GM23338 (cell line): ENCODE measurements around the gene CTBP2. TPM values are rescaled to one million over a fixed set of nuclear protein-coding genes. Genes with fewer than 3 reads are reported as not detected.

Experiments
- ATAC-seq: fragments of 200-7000 bp; cut with Tn5 transposase; 3 replicates; pipeline ENCODE4 v1.9.1; 2020
- DNase-seq: peaks from one replicate; pipeline ENCODE4 v3.0.0-alpha.2; 2015; ENCODE audit warnings: low spot score
- H2AFZ ChIP-seq: fragments of 200-600 bp; sonication (generic); 2 replicates; pipeline ENCODE4 v1.8.0; 2016; ENCODE audit warnings: antibody characterized with exemption, mild to moderate bottlenecking, moderate library complexity
- H3F3A ChIP-seq: fragments of 200-600 bp; sonication (generic); replicated peaks from 2 replicates; pipeline ENCODE4 v1.8.0; 2017; ENCODE audit warnings: antibody characterized with exemption, mixed run types, low read depth
- H3K27ac ChIP-seq: fragments of 200-600 bp; sonication (generic); 2 replicates; pipeline ENCODE4 v1.6.1; 2016; ENCODE audit warnings: low read depth
- H3K27me3 ChIP-seq: fragments of 200-600 bp; sonication (generic); 2 replicates; pipeline ENCODE4 v1.8.0; 2016; ENCODE audit warnings: mild to moderate bottlenecking, mixed run types, moderate library complexity; ENCODE audit not compliant: insufficient read depth
- H3K36me3 ChIP-seq: fragments of 200-600 bp; sonication (generic); 2 replicates; pipeline ENCODE4 v1.8.0; 2016; ENCODE audit warnings: mild to moderate bottlenecking; ENCODE audit not compliant: insufficient read depth
- H3K4me1 ChIP-seq: fragments of 200-600 bp; sonication (generic); 2 replicates; pipeline ENCODE4 v1.8.0; 2016; ENCODE audit warnings: mild to moderate bottlenecking, moderate library complexity; ENCODE audit not compliant: insufficient read depth
- H3K4me2 ChIP-seq: fragments of 200-600 bp; sonication (generic); 2 replicates; pipeline ENCODE4 v1.7.1; 2017; ENCODE audit warnings: mixed run types
- H3K4me3 ChIP-seq: fragments of 200-600 bp; sonication (generic); 2 replicates; pipeline ENCODE4 v1.6.1; 2016; ENCODE audit warnings: mixed run types
- H3K79me2 ChIP-seq: fragments of 200-600 bp; sonication (generic); replicated peaks from 2 replicates; pipeline ENCODE4 v1.8.0; 2017; ENCODE audit warnings: mild to moderate bottlenecking; ENCODE audit not compliant: insufficient read depth
- H3K9me2 ChIP-seq: fragments of 200-600 bp; sonication (generic); 2 replicates; pipeline ENCODE4 v1.8.0; 2017; ENCODE audit not compliant: insufficient read depth
- H4K20me1 ChIP-seq: fragments of 200-600 bp; sonication (generic); replicated peaks from 2 replicates; pipeline ENCODE4 v1.8.0; 2017; ENCODE audit warnings: mild to moderate bottlenecking; ENCODE audit not compliant: insufficient read depth
- H3K27ac Mint-ChIP-seq: 2 replicates; pipeline ENCODE4 v1.8.0; 2020; ENCODE audit warnings: inconsistent platforms, mild to moderate bottlenecking, moderate library complexity, mixed read lengths
- H3K27me3 Mint-ChIP-seq: 3 replicates; pipeline ENCODE4 v1.8.0; 2022; ENCODE audit warnings: low read depth, mild to moderate bottlenecking, moderate library complexity, mixed read lengths, inconsistent platforms; ENCODE audit not compliant: insufficient read depth, poor library complexity
- H3K36me3 Mint-ChIP-seq: 3 replicates; pipeline ENCODE4 v1.8.0; 2021; ENCODE audit warnings: low read depth, mild to moderate bottlenecking, inconsistent platforms, moderate library complexity, mixed read lengths
- H3K4me1 Mint-ChIP-seq: 3 replicates; pipeline ENCODE4 v1.8.0; 2020; ENCODE audit warnings: mild to moderate bottlenecking, inconsistent platforms, mixed read lengths
- H3K4me3 Mint-ChIP-seq: 3 replicates; pipeline ENCODE4 v1.8.0; 2021; ENCODE audit warnings: moderate library complexity, mild to moderate bottlenecking, inconsistent platforms, mixed read lengths
- H3K9me3 Mint-ChIP-seq: 3 replicates; pipeline ENCODE4 v1.8.0; 2020; ENCODE audit warnings: moderate library complexity, mild to moderate bottlenecking, inconsistent platforms, mixed read lengths
- ETS1 ChIP-seq: IDR thresholded peaks from 2 replicates; pipeline ENCODE4 v1.6.1; 2016; ENCODE audit warnings: antibody characterized with exemption
- REST ChIP-seq: IDR thresholded peaks from one replicate; pipeline ENCODE4 v1.6.1; 2018; ENCODE audit warnings: antibody characterized with exemption; ENCODE audit not compliant: unreplicated experiment
- STAT1 ChIP-seq: IDR thresholded peaks from one replicate; pipeline ENCODE4 v1.6.1; 2016; ENCODE audit warnings: antibody characterized with exemption; ENCODE audit not compliant: unreplicated experiment
- ZNF114 ChIP-seq: fragments of 250-450 bp; sonication (Bioruptor Pico); IDR thresholded peaks from 2 replicates; pipeline ENCODE4 v1.5.0; 2020; ENCODE audit warnings: mild to moderate bottlenecking, moderate library complexity
- ZNF331 ChIP-seq: fragments of 250-450 bp; sonication (Bioruptor Pico); IDR thresholded peaks from 2 replicates; pipeline ENCODE4 v1.5.0; 2020; ENCODE audit warnings: low read depth, mild to moderate bottlenecking, moderate library complexity
- ZNF462 ChIP-seq: fragments of 250-450 bp; sonication (Bioruptor Pico); IDR thresholded peaks from 2 replicates; pipeline ENCODE4 v1.5.0; 2020; ENCODE audit warnings: mild to moderate bottlenecking, moderate library complexity
- polyA plus RNA-seq: library from polyadenylated mRNA; unstranded; fragments of >200 nt; fragmentation: Nextera tagmentation; extraction: Ambion mirVana; gene quantifications from 2 replicates; pipeline ENCODE4 v1.2.1, GENCODE V29; 2016
- total RNA-seq: library from RNA; depleted of rRNA; stranded (reverse); fragments of >200 nt; shearing (Covaris generic); gene quantifications from 2 replicates; pipeline ENCODE4 v1.2.3, GENCODE V29; 2014

CTBP2 gene
- total and polyA plus RNA-seq, 2 experiments from 2014 or later: 133 to 265 TPM

- ATAC-seq (no peak), DNase-seq (no peak)
- no peaks in the 10 kb centered on the region for H3K4me1 ChIP-seq
- no peak overlapping the region for H3K27ac ChIP-seq
- no peaks in the 10 kb centered on the region for H3K36me3 Mint-ChIP-seq
- H2AFZ ChIP-seq: no peak overlapping the region
- H3K9me3 Mint-ChIP-seq: no peaks in the 10 kb centered on the region
- H4K20me1 ChIP-seq: no peaks in the 10 kb centered on the region
- H3K79me2 ChIP-seq: no peaks in the 10 kb centered on the region
- no peak overlapping the region for H3K27ac Mint-ChIP-seq
- no peaks in the 10 kb centered on the region for H3K27me3 ChIP-seq
- no peak overlapping the region for H3K4me2 ChIP-seq
- H3K4me3 Mint-ChIP-seq: no peak overlapping the region
- TF ChIP-seq ZNF114 (CRISPR knock-in tag): no peak
- no peak for TF ChIP-seq STAT1
- TF ChIP-seq REST: no peak
- H3K4me3 ChIP-seq: no peak overlapping the region
- no peaks in the 10 kb centered on the region for H3K4me1 Mint-ChIP-seq
- peaks cover 7% of the 10 kb centered on the region for H3K27me3 Mint-ChIP-seq
- H3K9me2 ChIP-seq: no peaks in the 10 kb centered on the region
- H3F3A ChIP-seq: no peaks in the 10 kb centered on the region
- H3K36me3 ChIP-seq: no peaks in the 10 kb centered on the region
These were observed 45.1 kb upstream of the CTBP2 start for GRCh38 chr10:125205431-125205830.

- no peak overlapping the region for H3K4me2 ChIP-seq
- TF ChIP-seq ZNF462 (CRISPR knock-in tag) (no peak), ETS1 (no peak), ZNF331 (CRISPR knock-in tag) (no peak), STAT1 (no peak)
- H2AFZ ChIP-seq: no peak overlapping the region
- H3K27ac Mint-ChIP-seq: no peak overlapping the region
- no peak for ATAC-seq
- H3K79me2 ChIP-seq: no peaks in the 10 kb centered on the region
- H4K20me1 ChIP-seq: no peaks in the 10 kb centered on the region
- H3K36me3 ChIP-seq: no peaks in the 10 kb centered on the region
- H3K4me1 ChIP-seq: no peaks in the 10 kb centered on the region
- H3F3A ChIP-seq: no peaks in the 10 kb centered on the region
- H3K9me3 Mint-ChIP-seq: no peaks in the 10 kb centered on the region
- no peak overlapping the region for H3K27ac ChIP-seq
- H3K36me3 Mint-ChIP-seq: no peaks in the 10 kb centered on the region
- H3K4me3 ChIP-seq: no peak overlapping the region
- H3K4me3 Mint-ChIP-seq: no peak overlapping the region
- DNase-seq: no peak
- no peaks in the 10 kb centered on the region for H3K9me2 ChIP-seq
- H3K27me3 ChIP-seq: no peaks in the 10 kb centered on the region
- H3K27me3 Mint-ChIP-seq: peaks cover 7% of the 10 kb centered on the region
- H3K4me1 Mint-ChIP-seq: no peaks in the 10 kb centered on the region
These were observed 44.0 kb upstream of the CTBP2 start for GRCh38 chr10:125204400-125204799.
